Measurements from ENCODE around the gene ZMYND8.
"Not testable (repeated sequence)": the region's sequence is repeated elsewhere in the genome, so short reads cannot be mapped to it uniquely, and the experiment has no call there.

Gene ZMYND8

DNA sequence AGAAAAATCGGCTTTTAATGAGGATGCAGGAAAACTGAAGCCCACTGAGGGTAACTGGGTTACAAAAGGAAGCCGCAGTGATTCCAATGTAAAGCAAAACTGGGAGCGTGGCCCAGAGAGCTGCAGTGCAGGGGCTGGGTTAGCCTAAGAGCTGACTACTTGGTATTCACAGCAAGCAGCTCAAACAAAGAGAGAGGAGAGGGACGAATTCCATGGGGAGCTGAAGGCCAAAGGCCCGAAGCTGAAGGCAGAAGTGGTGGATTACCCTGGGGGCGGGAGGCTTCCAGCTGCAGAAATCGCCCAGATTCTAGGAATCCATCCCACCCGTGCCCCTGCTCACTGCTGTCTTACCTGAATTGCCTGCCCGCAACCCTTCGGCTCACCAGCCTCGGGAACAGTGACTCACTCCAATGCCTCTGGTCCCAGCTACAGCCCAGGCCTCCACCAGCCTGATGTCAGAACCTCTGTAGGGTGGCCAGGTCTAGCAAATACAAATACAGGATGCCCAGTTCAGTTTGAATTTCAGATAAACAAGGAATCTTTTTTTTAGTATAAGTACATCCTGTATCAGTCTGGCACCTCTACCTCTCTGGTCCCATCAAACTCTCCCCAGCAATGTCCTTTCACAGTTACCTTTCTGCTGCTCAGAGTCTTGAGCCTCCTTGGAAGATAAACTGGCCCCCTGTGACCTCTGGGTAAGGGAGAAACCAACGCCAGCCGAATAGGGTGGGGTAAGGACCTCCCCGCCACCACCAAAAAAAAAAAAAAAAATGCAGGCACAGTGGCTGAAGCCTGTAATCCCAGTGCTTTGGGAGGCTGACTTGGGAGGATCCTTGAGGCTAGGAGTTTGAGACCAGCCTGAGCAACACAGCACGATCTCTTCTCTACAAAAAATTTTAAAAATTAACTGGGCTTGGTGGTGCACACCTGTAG, 14.6 kb upstream of the ZMYND8 start:
- DNase-seq: no peak

DNA sequence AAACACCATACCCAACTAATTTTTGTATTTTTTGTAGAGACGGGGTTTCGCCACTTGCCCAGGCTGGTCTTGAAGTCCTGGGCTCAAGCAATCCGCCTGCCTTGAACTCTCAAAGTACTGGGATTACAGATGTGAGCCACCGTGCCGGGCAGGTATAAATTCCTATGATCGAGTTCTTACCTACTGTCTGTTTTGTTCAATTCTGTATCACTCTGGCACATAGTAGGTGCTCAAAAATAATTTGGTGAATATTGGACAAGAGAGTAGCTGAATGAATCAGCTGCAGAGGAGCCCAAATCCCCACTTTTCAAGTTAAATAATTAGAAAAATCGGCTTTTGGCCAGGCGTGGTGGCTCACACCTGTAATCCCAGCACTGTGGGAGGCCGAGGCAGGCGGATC, 13.7 kb upstream of the ZMYND8 start:
- DNase-seq: no peak

DNA sequence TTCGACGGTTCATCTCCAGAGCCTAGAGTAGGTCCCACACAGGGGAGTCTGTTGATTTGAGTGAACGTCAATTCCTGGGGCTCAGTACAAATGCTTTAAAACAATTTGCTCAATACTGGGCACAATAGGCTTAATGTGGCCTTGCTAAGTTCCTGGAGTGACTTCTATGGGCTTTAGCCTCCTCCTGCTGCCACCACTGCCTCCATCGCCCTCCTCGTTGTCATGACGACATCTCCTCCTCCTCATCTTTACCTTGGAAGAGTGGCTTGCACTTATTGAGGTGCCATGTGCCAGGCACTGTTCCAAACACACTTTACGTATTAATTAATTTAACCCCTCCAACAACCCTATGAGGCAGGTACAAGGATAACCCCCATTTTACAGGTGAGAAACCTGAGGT, 11.8 kb upstream of the ZMYND8 start:
- DNase-seq: no peak

DNA sequence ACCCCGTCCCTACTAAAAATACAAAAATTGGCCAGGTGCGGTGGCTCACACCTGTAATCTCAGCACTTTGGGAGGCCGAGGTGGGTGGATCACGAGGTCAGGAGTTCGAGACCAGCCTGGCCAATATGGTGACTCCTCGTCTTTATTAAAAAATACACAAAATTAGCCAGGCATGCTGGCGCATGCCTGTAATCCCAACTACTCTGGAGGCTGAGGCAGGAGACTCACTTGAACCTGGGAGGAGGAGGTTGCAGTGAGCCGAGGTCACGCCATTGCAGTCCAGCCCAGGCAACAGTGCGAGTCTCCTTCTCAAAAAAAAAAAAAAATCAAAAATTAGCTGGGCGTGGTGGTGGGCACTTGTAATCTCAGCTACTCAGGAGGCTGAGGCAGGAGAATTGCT, 9.8 kb upstream of the ZMYND8 start:
- not testable (repeated sequence) for DNase-seq

DNA sequence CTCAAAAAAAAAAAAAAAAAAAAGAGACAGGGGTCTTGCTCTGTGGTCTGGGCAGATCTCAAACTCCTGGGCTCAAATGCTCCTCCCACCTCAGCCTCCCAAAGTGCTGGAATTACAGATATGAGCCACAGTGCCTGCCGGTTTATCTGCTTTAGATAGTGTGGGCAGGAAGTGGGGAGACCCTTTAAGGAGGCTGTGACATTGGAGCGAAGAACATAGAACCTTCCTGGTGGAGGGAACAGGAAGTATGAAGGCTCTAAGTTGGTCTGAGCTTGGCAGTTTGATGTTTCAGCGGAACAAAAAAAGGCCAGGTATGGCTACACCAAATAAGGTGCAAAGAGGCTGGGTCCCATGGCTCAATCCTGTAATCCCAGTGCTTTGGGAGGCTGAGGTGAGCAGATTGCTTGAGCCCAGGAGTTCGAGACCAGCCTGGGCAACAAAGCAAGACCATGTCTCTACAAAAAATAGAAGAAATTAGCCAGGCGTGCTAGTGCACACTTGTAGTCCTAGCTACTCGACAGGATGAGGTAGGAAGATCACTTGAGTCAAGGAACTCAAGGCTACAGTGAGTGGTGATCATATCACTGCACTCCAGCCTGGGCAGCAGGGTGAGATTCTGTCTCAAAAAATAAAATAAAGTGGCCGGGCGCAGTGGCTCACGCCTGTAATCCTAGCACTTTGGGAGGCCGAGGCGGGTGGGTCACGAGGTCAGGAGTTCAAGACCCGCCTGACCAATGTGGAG, 8.7 kb upstream of the ZMYND8 start:
- DNase-seq: no peak

DNA sequence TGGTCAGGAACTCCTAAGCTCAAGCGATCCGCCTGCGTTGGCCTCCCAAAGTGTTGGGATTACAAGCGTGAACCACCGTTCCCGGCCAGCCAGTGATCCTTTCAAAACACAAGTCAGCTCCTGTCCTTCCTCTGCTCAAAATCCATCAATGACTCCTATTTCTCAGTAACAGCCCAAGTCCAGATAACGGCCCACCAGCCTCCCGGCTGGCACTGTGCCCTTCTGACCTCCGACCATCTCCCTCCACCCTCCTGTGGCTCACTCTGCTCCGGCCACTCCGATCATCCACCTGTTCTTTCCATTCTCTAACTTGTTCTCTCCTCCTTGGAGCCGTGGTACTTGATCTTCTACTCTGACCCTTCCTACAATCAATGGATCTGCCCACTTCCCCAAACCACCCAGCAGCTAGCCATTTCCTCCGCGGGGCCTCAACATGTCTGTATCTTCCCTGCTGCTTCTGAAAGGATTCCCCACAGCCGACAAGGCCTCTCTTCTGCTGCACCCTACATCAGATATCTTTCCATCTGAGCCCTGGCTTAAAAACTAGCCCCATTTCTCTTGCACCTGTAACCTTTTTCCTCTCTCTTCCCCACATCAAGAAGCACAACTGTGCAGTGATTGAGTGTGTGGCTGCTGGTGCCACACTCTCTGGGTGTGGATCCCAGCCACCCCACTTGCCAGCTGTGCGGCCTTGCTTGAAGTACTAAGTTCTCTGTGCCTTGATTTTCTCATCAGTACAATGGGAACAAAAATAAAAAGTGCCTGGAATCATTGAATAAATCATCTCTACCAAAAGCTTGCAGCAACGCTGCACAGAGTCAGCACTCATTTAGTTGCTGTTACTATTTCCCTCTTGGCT, 6.1 kb upstream of the ZMYND8 start:
- DNase-seq: no peak

DNA sequence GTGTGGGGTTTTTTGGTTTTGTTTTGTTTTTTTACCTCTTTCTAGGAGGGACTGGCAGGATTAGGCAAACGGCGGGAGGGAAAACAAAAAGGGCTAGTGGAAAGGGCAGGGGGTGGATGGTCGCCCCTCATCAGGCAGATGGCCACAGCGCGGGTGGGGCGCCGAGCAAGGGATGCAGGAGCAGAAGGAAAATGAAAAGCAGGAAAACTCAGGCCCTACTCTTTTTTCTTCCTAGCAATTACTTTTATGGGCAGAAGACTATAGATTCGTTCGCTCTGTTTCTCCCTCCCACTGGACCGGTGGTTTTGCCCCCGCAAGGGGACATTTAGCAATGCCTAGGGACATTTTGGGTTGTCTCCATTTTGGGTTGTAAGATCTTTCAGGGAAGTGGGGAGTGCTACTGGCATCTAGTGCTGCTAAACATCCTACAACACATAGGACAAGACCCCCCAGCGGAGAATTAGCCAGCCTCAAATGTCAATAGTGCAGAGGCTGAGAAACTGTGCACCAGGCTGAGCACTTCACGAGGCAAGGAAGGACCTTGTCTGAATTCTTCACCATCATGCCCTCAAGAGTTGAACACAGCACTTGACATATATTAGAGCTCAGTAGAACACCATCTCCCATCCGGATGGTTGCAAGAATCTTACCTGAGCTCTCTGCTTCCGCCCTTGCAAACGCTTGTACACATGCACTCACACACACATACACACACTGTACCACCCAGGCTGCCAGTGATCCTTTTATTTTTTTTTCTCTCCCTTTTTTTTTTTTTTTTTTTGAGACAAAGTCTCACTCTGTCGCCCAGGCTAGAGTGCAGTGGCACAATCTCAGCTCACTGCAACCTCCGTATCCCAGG, 4.8 kb upstream of the ZMYND8 start:
- DNase-seq: no peak

DNA sequence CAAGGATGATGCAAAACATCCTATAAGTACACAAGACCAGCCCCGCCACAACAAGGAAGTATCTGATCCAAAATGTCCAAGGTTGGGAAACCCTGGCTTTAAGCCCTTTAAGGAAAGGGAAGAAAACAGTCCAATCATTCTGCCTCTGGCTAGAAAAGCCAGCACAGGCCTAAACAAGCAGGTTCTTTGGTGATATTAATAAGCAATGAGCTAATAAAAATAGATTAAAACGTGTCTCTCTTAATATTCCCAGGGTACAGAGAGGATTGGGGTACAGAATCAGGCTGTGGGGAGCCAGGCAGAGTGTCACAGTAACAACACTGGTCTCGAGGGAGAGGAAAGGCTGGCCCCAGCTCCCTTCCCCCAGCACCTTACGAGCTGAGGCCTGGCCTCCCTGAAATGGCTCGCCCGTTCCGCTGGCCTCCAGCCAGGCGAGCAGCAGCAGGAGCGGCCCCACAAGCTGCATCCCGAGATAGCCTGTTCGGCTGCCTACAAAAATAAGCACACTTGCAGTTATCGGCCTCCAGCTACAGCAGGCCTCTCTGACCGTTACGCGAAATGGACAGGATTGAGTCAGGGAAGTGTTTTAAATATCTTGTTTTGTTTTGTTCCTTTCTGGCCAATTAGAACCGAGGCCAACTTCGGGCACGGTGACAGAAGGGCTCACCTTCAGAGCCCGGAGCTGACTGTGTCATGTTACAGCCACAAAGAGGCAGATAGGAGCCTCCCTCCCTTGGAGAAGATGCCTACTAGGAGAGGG, 4.0 kb upstream of the ZMYND8 start:
- peak; percentile 89 for DNase-seq

DNA sequence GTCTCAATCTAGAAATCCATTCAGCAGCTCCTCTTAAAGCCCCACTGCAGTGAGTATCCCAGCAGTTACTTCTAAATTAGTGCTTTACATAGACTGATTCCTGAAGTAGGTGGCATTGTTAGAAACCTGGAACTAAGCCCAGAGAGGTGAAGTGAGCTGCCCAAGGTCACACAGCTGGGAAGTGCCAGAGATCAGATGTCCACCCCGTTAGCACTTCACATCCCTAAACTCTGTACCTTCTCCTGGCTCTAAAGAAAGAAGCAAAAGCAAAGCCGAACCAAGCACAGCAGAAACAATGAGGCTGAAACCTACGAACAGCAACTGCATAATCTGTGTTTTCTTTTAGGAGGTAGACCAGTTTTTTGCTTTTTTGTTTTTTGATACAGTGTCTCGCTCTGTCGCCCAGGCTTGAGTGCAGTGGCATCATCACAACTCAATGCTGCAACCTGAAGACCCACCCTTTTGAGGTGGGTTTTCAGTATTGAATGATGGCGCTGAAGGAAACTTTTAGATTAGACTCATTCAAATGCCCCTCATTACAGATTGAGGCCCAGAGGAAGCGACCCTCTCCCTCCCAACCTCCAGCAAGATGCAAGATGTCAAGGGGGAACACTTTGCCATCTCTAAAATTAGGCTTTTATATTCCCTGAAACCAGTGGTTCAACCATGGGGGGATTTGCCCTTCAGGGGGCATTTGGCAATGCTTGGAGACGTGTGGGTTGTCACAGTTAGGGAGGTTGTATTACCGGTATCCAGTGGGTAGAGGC, 3.2 kb upstream of the ZMYND8 start:
- no peak for DNase-seq

DNA sequence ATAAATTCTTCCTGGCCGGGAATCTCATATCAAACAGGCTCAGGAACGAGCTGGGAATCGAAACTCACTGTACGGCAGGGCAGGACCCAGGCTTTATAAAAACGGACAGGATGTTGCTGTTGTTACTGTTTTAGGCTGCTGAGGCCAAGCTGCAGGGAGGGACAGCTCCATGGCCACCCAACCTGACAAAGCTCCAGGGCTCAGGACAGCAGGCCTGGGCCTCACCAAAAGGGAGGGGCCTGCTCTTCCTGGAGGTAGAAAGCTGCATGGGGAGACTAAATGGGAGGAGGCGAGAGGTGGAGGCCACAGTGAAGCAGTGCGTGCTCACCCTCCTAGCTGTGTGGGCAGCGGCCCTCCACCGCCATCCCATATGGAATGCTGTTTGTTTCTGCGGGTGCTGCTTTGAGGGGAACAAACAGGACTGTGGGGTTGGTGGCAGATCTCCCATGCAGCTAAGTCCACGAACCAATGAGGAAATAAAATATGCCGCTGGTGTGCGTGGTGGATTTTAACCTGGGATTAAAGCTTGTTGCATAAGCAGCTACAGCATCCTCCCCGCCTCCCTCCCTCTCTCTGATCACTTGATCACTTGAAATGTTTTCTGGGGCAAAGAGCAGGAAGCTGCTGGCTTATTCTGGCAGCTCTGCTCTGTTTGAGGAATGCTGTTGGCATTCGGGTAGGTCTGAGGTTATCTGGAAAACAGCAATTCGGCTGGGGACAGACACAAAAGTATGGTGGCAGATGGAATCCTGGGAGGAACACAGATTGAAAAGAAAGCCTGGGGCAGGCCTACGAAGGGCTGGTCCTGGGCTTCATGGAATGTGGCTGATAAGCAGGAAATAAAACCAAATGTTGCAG, 2.4 kb upstream of the ZMYND8 start:
- DNase-seq: peak; percentile 85

DNA sequence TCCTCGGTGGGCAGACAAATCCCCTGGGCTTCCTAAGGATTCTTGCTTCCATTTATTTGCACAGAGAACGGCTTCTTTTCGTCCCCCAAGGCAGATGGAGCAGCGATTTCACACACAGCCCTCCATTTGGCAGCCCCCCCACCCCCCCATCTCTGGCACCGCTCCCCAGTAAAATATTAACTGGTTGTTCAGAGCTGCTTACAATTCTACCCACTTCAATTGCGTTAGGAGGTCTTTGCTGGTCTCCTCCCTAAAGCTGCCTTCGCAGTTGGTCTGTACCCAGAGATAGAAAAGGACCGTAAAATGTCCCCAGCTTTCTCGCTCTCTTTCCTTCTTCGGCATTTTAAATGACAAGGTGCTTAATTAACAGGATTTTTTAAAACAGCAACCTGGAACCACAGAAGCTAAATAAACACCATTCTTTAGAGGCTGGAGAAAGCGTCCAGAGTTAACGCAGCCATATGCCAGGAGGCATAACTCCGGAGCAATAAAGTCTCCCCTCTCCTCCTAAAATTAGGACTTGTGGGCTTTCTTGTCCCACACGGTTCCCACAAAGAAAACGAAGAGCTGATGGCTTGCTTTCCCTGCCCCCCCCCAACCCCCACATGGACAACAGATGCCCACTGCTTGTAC, 1.7 kb upstream of the ZMYND8 start:
- no peak for DNase-seq

DNA sequence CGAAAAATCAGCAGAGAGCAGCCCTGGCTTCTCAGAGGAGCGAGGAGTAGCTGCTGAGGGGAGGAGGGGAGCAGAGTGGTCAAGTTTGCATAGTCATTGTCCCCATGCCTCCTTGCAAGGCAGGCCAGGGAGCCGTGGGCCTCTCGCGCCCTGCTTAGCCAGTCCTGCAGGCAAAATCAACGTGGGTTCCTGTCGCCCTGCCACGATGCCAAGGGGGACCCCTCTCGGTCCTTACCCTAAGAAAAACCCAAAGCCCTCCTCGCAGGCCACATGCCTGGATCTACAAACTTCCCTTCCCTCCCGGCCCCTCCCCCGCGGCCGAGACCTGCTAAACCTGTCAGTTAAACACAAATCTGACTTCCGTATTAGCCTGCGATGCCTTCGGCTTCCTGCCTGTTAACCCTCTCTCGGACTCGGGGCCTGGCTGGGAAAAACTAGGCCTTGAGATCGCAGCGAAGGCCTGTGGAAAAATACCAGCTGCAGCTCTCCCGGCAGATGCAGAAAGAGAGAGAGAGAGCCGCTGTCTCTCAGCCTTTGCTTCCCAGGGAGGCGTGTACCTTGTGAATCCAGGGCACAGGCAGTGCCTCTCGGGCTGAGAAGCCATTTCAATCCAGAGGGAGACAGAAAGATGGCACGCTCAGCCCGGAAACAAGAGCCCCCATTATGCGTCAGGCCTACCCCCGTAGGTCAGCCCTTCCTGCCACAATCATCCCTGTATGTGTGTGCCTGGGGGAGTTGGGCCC, 968 bp upstream of the ZMYND8 start:
- DNase-seq: peak; percentile 67

DNA sequence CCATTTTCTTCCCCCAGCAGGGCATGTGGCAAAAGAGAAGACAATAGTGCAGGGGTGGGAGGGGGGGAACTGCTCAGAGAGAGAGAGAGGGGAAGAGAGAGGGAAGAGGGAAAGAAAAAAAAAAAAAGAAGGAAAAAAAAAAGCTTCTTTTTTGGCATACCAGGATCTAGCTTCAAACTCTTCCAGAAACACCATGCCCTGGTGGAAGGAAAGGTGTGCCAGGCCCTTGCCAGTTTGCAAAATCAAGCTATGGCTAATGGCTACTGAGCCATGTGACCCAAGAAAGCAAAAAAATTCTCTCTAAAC, 326 bp downstream of the ZMYND8 start:
- no peak for DNase-seq

DNA sequence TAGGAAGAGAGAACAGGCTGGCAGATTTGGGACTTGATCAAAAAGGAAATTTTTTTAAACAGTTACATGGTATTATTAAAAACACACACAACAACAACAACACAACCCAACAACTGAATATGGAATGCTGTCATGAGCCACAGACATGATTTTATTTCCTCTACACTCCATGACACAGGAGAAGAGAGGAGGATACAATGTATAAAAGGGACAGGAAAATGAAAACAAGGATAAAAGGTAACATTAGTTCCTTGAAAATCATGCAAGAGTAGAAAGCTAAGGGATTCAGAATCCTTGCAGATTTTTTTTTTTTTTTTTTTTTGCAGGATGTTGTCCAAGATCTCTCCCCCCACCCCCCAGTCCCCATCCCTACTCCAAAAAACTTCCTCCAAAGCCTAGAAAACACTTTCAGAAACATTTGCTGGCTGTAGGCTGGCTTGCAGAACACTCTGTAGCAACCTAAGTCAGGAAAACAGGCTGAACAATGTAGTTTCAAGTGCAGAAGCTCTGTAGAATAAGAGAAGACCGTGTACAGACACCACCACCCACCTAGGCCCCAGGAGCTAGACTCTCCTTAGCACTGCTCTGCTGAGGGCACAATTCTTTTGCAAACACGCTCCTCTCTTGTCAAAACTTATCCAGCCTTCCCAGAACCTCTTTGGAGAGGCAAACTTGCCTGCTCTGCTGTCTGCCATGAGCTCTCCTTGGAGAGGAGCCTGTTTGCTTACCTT, 845 bp downstream of the ZMYND8 start:
- no peak for DNase-seq

DNA sequence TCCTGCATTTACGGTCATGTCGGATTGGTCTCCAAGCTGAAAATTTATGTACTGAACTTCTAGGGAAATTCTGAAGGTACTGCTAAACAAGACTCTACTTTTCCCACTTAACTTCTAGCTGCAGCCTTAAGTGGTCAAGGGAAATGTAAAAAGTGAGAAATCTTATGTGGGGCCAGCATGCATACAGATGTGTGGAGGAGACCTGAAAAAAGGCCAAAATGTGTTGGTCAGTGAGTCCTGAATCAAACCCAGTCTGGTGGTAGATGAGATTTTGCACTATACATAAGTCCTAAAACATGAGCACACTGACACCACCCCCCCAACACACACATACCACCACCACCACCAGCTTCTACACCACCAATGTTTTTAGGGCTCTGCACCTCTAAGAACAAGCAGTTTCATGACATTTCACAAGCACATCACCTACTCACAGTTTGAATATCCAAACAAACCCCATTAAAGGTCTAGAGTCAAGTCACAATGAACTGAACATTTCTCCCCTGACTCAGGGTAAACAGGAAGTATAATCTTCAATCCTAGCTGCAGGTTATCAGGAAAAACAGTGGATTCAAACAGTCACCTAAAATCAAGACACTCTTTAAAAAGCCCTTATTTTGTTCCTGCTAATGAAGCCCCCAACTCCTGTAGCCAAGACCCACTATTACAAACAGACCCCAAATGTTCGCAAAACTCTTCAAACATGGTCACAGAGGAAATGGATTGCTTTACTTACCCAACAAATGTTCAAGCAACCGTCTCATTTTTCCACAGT, 1.6 kb downstream of the ZMYND8 start:
- no peak for DNase-seq

DNA sequence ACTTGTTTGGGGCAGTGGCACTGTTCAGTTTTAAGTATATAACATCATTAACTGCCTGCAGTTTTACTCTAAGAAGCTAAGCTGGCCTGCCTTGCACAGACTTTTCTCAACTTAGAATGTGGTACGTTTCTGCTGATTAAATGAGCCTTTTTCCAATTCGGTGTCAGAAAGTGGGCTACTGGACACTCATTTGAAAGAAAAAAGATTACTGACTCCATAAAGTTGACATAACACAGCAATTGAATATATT, 2.1 kb downstream of the ZMYND8 start:
- DNase-seq: no peak

DNA sequence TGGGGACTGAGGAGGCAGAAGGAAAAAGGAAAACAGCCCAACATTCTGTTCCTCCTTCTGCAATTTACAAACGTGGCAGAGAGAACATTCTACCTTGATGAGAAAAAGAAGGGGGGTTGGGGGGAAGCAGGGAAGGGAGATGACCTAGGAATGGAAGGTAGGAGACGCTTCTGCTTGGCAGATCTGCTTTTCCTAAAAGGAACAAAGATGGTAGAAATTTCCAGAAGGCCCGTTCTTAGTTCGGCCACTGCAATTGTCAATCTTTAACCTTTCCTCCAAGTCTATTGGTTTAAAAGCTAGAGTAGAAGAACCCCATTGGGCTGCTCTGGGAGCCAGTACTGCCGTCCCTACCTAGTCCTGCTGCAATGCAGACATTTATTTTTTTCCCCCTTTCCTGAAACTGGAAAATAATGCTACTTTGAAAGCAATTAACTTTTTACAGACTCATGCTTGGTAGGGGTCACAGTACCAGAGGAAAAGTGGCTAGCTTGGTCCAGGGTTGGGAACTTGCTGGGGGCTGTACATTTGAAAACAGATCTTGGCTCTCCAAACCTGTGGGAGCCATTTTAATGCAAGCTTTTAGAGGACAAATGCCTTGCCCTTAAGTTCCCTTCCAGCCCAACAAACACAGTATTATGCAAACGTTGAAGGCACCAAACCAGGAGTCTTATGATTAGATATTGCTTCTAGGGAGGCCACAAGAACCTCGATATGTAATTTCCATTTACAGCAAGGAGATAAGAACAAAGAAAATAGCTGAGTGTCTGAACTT, 2.6 kb downstream of the ZMYND8 start:
- DNase-seq: peak; percentile 18

Data from kidney glomerular epithelial cell (primary cell).